Measurements from ENCODE around the gene ADGRL3.
"Not testable (repeated sequence)": the region's sequence is repeated elsewhere in the genome, so short reads cannot be mapped to it uniquely, and the experiment has no call there.

ADGRL3 gene

GRCh38 chr4:61741327-61742096 lies 541.4 kb downstream of the ADGRL3 start:
- Histone ChIP-seq H3K4me1 (ENCODE audit: insufficient read depth, low read length, severe bottlenecking) (no peaks in the 10 kb centered on the region), H3F3A (ENCODE audit: insufficient read depth, low read length) (no peaks in the 10 kb centered on the region), H3K4me2 (ENCODE audit: low read length) (no peak overlapping the region), H3K79me2 (ENCODE audit: insufficient read depth, low read length) (no peaks in the 10 kb centered on the region), H2AFZ (ENCODE audit: low read length) (no peak overlapping the region), H3K9me3 (ENCODE audit: low read length) (no peaks in the 10 kb centered on the region), H4K20me1 (ENCODE audit: insufficient read depth, low read length) (no peaks in the 10 kb centered on the region), H3K27me3 (ENCODE audit: insufficient read depth, low read length) (no peaks in the 10 kb centered on the region), H3K9me2 (ENCODE audit: low read depth, low read length) (no peaks in the 10 kb centered on the region), H3K36me3 (ENCODE audit: insufficient read depth, low read length) (no peaks in the 10 kb centered on the region), H3K4me3 (ENCODE audit: low read depth, low read length, poor library complexity, severe bottlenecking) (no peak overlapping the region), H3K9ac (ENCODE audit: low read length) (no peak overlapping the region), H3K27ac (ENCODE audit: low read depth, low read length, poor library complexity, severe bottlenecking) (no peak overlapping the region)
- no peak for TF ChIP-seq EZH2 (IDR thresholded peaks at IDR 0.05; ENCODE audit: borderline replicate concordance, low read length)

GRCh38 chr4:61750810-61751209 lies 550.7 kb downstream of the ADGRL3 start:
- no peak for TF ChIP-seq EZH2 (IDR thresholded peaks at IDR 0.05; ENCODE audit: borderline replicate concordance, low read length)
- TF ChIP-seq CTCF (IDR thresholded peaks at IDR 0.05; ENCODE audit: low read length), result no peak
- H3K4me2 ChIP-seq (ENCODE audit: low read length), result no peak overlapping the region
- no peak overlapping the region for H3K27ac ChIP-seq (ENCODE audit: low read depth, low read length, poor library complexity, severe bottlenecking)
- H3K36me3 ChIP-seq (ENCODE audit: insufficient read depth, low read length), result no peaks in the 10 kb centered on the region
- no peaks in the 10 kb centered on the region for H3K9me2 ChIP-seq (ENCODE audit: low read depth, low read length)
- H3K4me3 ChIP-seq (ENCODE audit: low read depth, low read length, poor library complexity, severe bottlenecking), result no peak overlapping the region
- H4K20me1 ChIP-seq (ENCODE audit: insufficient read depth, low read length), result no peaks in the 10 kb centered on the region
- no peaks in the 10 kb centered on the region for H3F3A ChIP-seq (ENCODE audit: insufficient read depth, low read length)
- no peaks in the 10 kb centered on the region for H3K79me2 ChIP-seq (ENCODE audit: insufficient read depth, low read length)
- H3K27me3 ChIP-seq (ENCODE audit: insufficient read depth, low read length), result no peaks in the 10 kb centered on the region
- H3K4me1 ChIP-seq (ENCODE audit: insufficient read depth, low read length, severe bottlenecking), result no peaks in the 10 kb centered on the region
- H3K9me3 ChIP-seq (ENCODE audit: low read length), result no peaks in the 10 kb centered on the region
- no peak overlapping the region for H3K9ac ChIP-seq (ENCODE audit: low read length)
- no peak overlapping the region for H2AFZ ChIP-seq (ENCODE audit: low read length)

GRCh38 chr4:61752617-61753016 lies 552.5 kb downstream of the ADGRL3 start:
- no peak overlapping the region for H3K27ac ChIP-seq (ENCODE audit: low read depth, low read length, poor library complexity, severe bottlenecking)
- no peak overlapping the region for H3K4me3 ChIP-seq (ENCODE audit: low read depth, low read length, poor library complexity, severe bottlenecking)
- H3K9ac ChIP-seq (ENCODE audit: low read length), result no peak overlapping the region
- no peak for TF ChIP-seq CTCF (IDR thresholded peaks at IDR 0.05; ENCODE audit: low read length)
- TF ChIP-seq EZH2 (IDR thresholded peaks at IDR 0.05; ENCODE audit: borderline replicate concordance, low read length), result no peak
- H3K36me3 ChIP-seq (ENCODE audit: insufficient read depth, low read length), result no peaks in the 10 kb centered on the region
- H3K79me2 ChIP-seq (ENCODE audit: insufficient read depth, low read length), result no peaks in the 10 kb centered on the region
- H3K9me2 ChIP-seq (ENCODE audit: low read depth, low read length), result no peaks in the 10 kb centered on the region
- H3K27me3 ChIP-seq (ENCODE audit: insufficient read depth, low read length), result no peaks in the 10 kb centered on the region
- H2AFZ ChIP-seq (ENCODE audit: low read length), result no peak overlapping the region
- H4K20me1 ChIP-seq (ENCODE audit: insufficient read depth, low read length), result no peaks in the 10 kb centered on the region
- no peaks in the 10 kb centered on the region for H3K4me1 ChIP-seq (ENCODE audit: insufficient read depth, low read length, severe bottlenecking)
- H3K9me3 ChIP-seq (ENCODE audit: low read length), result no peaks in the 10 kb centered on the region
- H3F3A ChIP-seq (ENCODE audit: insufficient read depth, low read length), result no peaks in the 10 kb centered on the region
- no peak overlapping the region for H3K4me2 ChIP-seq (ENCODE audit: low read length)

DNA sequence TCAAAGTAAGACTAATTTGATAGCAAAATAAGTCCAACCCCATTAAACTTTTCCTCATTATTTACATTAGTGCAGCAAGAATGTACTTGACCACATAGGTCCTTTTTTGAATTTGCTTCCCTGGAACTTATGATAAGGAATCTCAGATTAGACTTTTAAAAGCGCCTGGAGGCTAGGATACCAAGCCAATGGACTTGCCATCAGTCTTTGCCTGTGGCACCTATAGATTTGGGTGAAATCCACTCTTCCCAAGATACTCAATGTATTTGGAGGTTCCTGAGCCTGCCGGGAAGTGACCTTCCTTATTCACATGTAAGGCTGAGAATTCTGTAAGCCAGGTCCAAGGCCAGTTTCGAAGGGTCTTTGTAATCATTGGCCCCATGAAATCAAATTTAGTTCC lies 553.6 kb downstream of the ADGRL3 start:
- TF ChIP-seq CTCF (IDR thresholded peaks at IDR 0.05; ENCODE audit: low read length), result no peak
- TF ChIP-seq EZH2 (IDR thresholded peaks at IDR 0.05; ENCODE audit: borderline replicate concordance, low read length), result no peak
- H3K4me3 ChIP-seq (ENCODE audit: low read depth, low read length, poor library complexity, severe bottlenecking), result no peak overlapping the region

DNA sequence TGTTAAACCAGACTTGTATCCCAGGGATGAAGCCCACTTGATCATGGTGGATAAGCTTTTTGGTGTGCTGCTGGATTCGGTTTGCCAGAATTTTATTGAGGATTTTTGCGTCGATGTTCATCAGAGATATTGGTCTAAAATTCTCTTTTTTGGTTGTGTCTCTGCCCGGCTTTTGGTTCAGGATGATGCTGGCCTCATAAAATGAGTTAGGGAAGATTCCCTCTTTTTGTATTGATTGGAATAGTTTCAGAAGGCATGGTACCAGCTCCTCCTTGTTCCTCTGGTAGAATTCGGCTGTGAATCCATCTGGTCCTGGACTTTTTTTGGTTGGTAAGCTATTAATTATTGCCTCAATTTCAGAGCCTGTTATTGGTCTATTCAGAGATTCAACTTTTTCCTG lies 556.8 kb downstream of the ADGRL3 start:
- H3K4me1 ChIP-seq (ENCODE audit: insufficient read depth, low read length, severe bottlenecking); H3K36me3 ChIP-seq (ENCODE audit: insufficient read depth, low read length); H3K9me3 ChIP-seq (ENCODE audit: low read length): not testable (repeated sequence)

More for the DNA sequence above, 553.6 kb downstream of the ADGRL3 start:
- Histone ChIP-seq H3K9me3 (ENCODE audit: low read length) (no peaks in the 10 kb centered on the region), H3K4me1 (ENCODE audit: insufficient read depth, low read length, severe bottlenecking) (no peaks in the 10 kb centered on the region), H3K9me2 (ENCODE audit: low read depth, low read length) (no peaks in the 10 kb centered on the region), H3K36me3 (ENCODE audit: insufficient read depth, low read length) (no peaks in the 10 kb centered on the region), H2AFZ (ENCODE audit: low read length) (no peak overlapping the region), H4K20me1 (ENCODE audit: insufficient read depth, low read length) (no peaks in the 10 kb centered on the region), H3K27me3 (ENCODE audit: insufficient read depth, low read length) (no peaks in the 10 kb centered on the region), H3K27ac (ENCODE audit: low read depth, low read length, poor library complexity, severe bottlenecking) (no peak overlapping the region), H3K79me2 (ENCODE audit: insufficient read depth, low read length) (no peaks in the 10 kb centered on the region), H3K9ac (ENCODE audit: low read length) (no peak overlapping the region), H3F3A (ENCODE audit: insufficient read depth, low read length) (no peaks in the 10 kb centered on the region), H3K4me2 (ENCODE audit: low read length) (no peak overlapping the region)

More for the DNA sequence above, 556.8 kb downstream of the ADGRL3 start:
- H3K79me2 ChIP-seq (ENCODE audit: insufficient read depth, low read length); H3K9me2 ChIP-seq (ENCODE audit: low read depth, low read length); H2AFZ ChIP-seq (ENCODE audit: low read length); H3K27ac ChIP-seq (ENCODE audit: low read depth, low read length, poor library complexity, severe bottlenecking); H4K20me1 ChIP-seq (ENCODE audit: insufficient read depth, low read length); H3K4me3 ChIP-seq (ENCODE audit: low read depth, low read length, poor library complexity, severe bottlenecking); H3K9ac ChIP-seq (ENCODE audit: low read length); H3K27me3 ChIP-seq (ENCODE audit: insufficient read depth, low read length); H3K4me2 ChIP-seq (ENCODE audit: low read length); H3F3A ChIP-seq (ENCODE audit: insufficient read depth, low read length): not testable (repeated sequence)

All from OCI-LY1 (cell line).